Measurements from ENCODE around the gene U2AF1L4. TPM values are rescaled to one million over a fixed set of nuclear protein-coding genes. Genes with fewer than 3 reads are reported as not detected.
A peak's percentile ranks its signal among the peaks of the same experiment; 100 is the strongest.
"Not testable (repeated sequence)": the region's sequence is repeated elsewhere in the genome, so short reads cannot be mapped to it uniquely, and the experiment has no call there.

U2AF1L4 gene
- total RNA-seq, 2 donors from 2014 or later: 17.7 to 21.6 TPM

GRCh38 chr19:35734273-35734672 lies 10.9 kb downstream of the U2AF1L4 start:
- intact Hi-C loops (cut with DNase I): no loop called here
- DNase-seq: peak; percentile 17
- no peak for ATAC-seq

GRCh38 chr19:35733180-35734125 lies 11.8 kb downstream of the U2AF1L4 start:
- no peak for ATAC-seq
- peak; percentile 21 for DNase-seq

GRCh38 chr19:35732540-35733179 lies 12.6 kb downstream of the U2AF1L4 start:
- ATAC-seq (no peak), DNase-seq (peak; percentile 20)
- intact Hi-C loops (cut with DNase I): no loop called here

More at GRCh38 chr19:35733180-35734125, 11.8 kb downstream of the U2AF1L4 start:
- intact Hi-C loops (cut with DNase I): no loop called here

- intact Hi-C loops (cut with DNase I): no loop called here
- ATAC-seq: no peak
- no peak for DNase-seq
Measured at GRCh38 chr19:35731779-35732405, 13.3 kb downstream of the U2AF1L4 start.

- no peak for DNase-seq
- intact Hi-C loops (cut with DNase I): no loop called here
- no peak for ATAC-seq
Measured at GRCh38 chr19:35731353-35731752, 13.9 kb downstream of the U2AF1L4 start.

GRCh38 chr19:35730326-35730725 lies 14.9 kb downstream of the U2AF1L4 start:
- intact Hi-C loops (cut with DNase I): no loop called here
- DNase-seq: no peak
- ATAC-seq: no peak

GRCh38 chr19:35729763-35730162 lies 15.5 kb downstream of the U2AF1L4 start:
- ATAC-seq (no peak), DNase-seq (no peak)
- intact Hi-C loops (cut with DNase I): no loop called here

- intact Hi-C loops (cut with DNase I): no loop called here
- DNase-seq (no peak), ATAC-seq (no peak)
Measured at GRCh38 chr19:35729021-35729420, 16.2 kb downstream of the U2AF1L4 start.

- ATAC-seq (no peak), DNase-seq (no peak)
- intact Hi-C loops (cut with DNase I): no loop called here
Measured at GRCh38 chr19:35727956-35728706, 17.1 kb downstream of the U2AF1L4 start.

- DNase-seq (no peak), ATAC-seq (no peak)
- intact Hi-C loops (cut with DNase I): no loop called here
Measured at GRCh38 chr19:35727053-35727955, 17.9 kb downstream of the U2AF1L4 start.

GRCh38 chr19:35725216-35725861 lies 19.9 kb downstream of the U2AF1L4 start:
- intact Hi-C loops (cut with DNase I): no loop called here
- ATAC-seq: no peak
- no peak for DNase-seq

GRCh38 chr19:35724560-35724959 lies 20.7 kb downstream of the U2AF1L4 start:
- intact Hi-C loops (cut with DNase I): no loop called here
- DNase-seq: no peak
- ATAC-seq: no peak

GRCh38 chr19:35724132-35724531 lies 21.1 kb downstream of the U2AF1L4 start:
- intact Hi-C loops (cut with DNase I); ATAC-seq: not testable (repeated sequence)

GRCh38 chr19:35723671-35724070 lies 21.5 kb downstream of the U2AF1L4 start:
- DNase-seq (no peak), ATAC-seq (no peak)
- intact Hi-C loops (cut with DNase I): no loop called here

More at GRCh38 chr19:35724132-35724531, 21.1 kb downstream of the U2AF1L4 start:
- DNase-seq: not testable (repeated sequence)

- intact Hi-C loops (cut with DNase I): no loop called here
- no peak for ATAC-seq
- DNase-seq: no peak
Measured at GRCh38 chr19:35722897-35723296, 22.3 kb downstream of the U2AF1L4 start.

GRCh38 chr19:35722461-35722860 lies 22.8 kb downstream of the U2AF1L4 start:
- DNase-seq (no peak), ATAC-seq (no peak)
- intact Hi-C loops (cut with DNase I): no loop called here

GRCh38 chr19:35721374-35721773 lies 23.8 kb downstream of the U2AF1L4 start:
- ATAC-seq (no peak), DNase-seq (no peak)
- intact Hi-C loops (cut with DNase I): no loop called here

GRCh38 chr19:35720648-35721047 lies 24.6 kb downstream of the U2AF1L4 start:
- no peak for DNase-seq
- no peak for ATAC-seq
- intact Hi-C loops (cut with DNase I): no loop called here

Data from left cardiac atrium (tissue), 4 donors.